HG02610 (cell line): Measurements from ENCODE around the gene MAN1A2.

Experiments used
- ATAC-seq: cut with Tn5 transposase; IDR thresholded peaks from one replicate; pipeline ENCODE4 v1.9.1; 2021; ENCODE audit warnings: mild to moderate bottlenecking, moderate library complexity; ENCODE audit not compliant: unreplicated experiment

The MAN1A2 gene

GRCh38 chr1:117573386-117574023, 206.3 kb downstream of the MAN1A2 start:
- no peak for ATAC-seq

DNA sequence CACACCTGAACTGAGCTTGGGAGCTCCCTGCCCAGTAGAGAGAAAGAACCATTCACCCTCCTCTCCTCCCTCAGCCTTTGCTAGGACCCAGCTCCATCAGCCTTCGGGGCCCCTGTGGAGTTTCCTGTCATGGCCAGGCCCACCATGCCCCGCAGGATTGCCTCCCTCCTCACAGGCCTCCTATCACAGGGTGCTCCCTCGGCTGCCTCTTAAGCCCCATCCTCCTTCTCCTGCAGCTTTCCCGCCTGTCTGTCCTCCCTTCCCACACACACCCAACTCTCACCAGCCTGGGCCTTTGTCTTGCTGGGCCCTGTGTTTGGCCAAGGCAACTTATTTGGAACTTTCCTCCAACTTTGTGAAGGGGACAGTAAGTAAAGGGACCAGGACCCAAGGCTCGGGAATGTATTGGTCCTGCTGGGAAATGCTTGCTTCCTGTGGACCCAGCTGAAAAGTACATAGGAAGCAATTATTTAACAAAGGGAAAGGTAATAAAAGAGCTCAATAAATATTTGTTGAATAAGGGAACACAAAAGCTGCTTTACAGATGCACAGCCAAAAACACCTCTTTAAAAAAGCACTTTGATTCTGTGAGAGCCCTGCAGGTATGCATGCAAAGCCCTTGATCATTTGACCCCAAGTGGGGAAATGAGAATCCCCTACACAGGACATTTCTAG, 207.0 kb downstream of the MAN1A2 start:
- no peak for ATAC-seq

DNA sequence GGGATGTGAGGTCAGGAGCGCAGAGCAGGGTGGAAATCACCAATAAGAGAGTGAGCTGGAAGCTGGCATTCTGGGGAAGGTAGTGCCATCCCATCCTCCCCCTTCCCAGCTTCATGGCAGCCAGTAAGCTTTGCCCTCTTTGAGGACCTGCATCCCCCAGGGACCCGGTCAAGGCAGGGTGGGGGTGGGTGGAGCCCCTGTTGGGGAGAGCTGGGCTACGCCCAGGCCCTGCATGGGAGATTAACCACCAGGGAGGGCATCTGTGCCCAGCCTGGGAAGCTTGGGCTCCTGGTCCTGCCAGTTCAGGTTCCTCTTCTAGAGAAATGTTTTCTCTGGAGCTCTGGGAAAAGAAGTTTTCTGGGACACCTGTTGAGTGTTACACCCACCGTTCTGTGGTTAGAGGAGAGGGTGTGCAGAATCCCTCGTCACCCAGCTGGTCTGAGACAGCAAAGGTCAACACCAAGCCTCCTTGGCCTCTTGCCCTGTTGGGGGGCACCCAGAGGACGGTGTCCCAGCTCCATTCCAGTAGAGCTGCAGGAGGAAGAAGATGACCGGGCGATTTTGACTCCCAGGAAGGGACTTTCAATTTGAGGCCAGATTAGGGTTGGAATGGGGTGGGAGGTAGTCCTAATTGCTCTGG, 208.5 kb downstream of the MAN1A2 start:
- no peak for ATAC-seq

DNA sequence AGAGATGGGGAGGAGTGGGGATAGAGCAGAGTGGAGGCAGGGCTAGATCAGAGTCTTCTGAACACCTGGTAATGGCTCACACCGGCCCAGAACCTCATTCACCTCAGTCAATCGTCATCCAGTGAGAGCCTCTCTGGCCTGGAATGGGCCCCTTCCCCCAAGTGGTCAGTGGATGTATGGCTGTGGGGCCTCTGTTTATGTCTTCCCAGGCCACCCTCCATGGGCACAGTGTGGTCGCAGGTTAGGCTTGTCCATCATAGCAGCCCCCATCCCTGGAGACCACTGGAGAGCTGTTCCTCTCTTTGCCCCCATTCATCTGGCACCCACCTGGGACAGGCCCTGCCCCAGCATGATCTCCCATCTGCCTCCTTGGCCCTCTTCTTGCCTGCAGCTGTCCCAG, 209.0 kb downstream of the MAN1A2 start:
- ATAC-seq, result no peak

- ATAC-seq, result no peak
Measured at GRCh38 chr1:117577191-117577885, 210.1 kb downstream of the MAN1A2 start.

GRCh38 chr1:117578466-117578865, 211.2 kb downstream of the MAN1A2 start:
- ATAC-seq, result no peak
